HPDE6-E6E7 (cell line): ENCODE measurements around the gene MED12L.

Experiments
- DNase-seq: peaks from one replicate; pipeline ENCODE4 v3.0.0; 2011; ENCODE audit warnings: missing footprints; ENCODE audit errors: extremely low spot score

Gene MED12L

GRCh38 chr3:151322511-151322910, 237.0 kb downstream of the MED12L start:
- DNase-seq: no peak

DNA sequence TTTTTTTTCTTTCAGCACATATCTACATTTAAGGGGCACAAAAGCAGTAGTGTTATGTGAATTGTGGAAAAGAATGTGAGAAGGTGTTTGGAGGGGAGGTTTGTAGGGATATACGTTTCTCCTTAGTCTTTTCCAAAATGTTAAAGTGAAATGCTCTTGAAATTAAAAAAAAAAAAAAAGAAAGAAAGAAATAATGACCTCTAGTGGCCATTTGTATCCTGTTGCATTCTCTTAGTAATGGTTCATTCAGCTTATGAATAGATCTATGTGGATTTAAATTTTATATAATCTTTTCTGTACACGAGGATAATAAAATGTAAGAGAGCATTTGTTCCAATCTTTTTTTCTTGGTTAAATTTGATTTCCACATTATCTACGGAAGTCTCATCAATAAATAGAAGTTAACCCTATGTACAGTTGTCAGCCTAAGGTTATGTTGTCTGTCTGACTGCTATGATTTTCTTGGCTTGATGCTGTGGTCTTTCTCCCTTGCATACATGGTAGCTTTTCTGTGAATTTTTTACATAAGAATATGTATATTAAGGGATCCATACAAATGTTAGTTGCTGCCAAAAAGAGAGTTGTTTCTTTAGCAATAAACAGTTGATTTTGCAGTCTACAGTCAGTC, 242.2 kb downstream of the MED12L start:
- no peak for DNase-seq

GRCh38 chr3:151328298-151328995, 243.0 kb downstream of the MED12L start:
- no peak for DNase-seq

DNA sequence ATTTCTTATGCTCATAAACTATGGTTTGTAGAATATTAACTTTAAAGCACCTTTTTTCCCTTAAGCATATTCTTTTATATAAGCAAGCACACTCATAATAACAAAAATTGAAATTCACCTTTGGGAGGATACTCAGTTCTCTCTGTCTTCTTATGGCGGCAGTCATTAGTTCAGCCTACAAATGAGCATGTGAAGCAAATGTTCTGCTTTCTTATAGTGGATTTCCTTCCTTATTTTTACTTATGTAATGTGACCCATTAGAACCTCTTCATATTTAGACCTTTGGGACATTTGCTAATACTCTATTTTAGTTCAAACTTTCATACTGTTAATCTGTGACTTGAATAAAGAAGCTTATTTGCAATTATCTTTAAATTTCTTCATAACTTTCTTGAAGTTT, 243.9 kb downstream of the MED12L start, which contains the start of gene P2RY13:
P2RY13 (minus strand) TSS at position 187 of the 400 bp plus-strand sequence; CDS start at position 166, 21 bp downstream.
- DNase-seq: no peak

DNA sequence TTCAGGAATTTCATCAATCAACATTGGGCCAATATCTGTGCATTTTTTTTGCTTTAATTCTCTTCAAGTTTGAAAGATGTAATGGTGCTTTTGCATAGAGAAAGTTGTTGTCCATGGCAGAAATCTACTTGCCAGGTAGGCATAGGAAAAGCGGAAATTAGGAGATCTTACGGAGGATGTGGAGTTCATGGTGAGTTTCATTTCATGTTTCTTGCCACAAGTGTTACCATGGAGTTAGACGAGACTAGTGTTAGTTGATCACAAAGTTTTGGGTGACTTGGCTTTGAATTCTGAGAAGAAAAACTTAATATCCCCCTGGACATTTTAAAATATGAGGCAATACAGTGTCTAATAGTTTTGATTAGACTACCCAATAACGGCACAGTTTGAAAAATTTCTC, 244.9 kb downstream of the MED12L start:
- DNase-seq: no peak

GRCh38 chr3:151330899-151331298, 245.4 kb downstream of the MED12L start:
- DNase-seq: no peak

DNA sequence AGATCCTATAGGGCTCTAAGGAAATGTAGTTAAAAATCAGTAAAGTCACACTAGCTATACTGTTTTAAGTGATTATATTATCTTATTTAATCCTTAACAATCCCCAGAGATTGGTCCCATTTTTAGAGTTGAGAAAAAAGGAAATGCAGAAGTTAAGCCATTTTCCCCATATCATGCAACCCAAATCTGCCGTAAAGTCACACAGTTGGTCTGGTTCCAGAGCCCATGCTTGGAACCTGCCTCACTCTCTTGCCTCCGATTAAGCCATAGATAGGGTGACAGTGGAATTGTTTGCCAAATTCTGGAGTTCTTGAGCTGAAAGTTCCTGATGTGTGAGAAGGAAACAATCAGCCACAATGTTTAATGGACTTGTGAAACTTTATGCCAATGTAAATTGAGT, 246.2 kb downstream of the MED12L start:
- no peak for DNase-seq

DNA sequence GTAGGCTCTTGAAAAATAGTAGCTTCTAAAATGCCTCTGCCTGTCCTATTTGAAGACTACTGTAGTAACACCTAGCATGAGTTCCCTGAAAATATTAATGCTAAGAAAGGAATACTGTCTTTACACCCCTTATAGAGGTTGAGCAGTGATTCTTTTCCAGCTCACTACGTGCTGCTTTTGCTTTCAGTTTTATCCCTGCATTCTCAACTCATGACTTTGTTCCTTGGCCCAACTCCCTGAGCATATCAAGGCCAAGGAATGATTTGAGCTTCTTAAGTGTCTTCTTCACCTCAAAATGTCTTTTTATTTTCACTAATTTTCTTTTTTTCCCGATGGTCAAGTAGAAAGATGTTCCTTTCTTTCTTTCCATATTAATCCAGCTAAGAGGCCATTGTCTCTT, 260.4 kb downstream of the MED12L start:
- DNase-seq: no peak

GRCh38 chr3:151346292-151346691, 260.8 kb downstream of the MED12L start:
- no peak for DNase-seq

GRCh38 chr3:151347432-151347831, 262.0 kb downstream of the MED12L start:
- DNase-seq: no peak

DNA sequence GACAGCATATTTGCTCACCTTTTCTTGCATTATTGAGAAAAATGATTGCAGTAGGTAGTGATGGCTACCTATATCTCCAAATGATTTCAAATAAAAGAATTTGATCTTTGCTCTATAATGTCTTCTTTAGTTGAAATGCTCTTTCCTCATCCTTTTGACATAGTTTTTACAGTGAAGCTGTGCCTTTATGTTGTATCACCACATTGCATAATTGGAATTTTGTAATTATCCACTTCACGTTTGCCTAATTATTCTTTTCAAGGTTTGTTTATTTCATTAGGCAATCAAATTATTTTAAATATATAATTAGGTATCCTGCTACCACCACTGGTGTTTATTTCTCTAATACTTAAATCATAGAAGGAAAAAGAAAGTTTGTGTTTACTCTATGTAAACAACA, 265.2 kb downstream of the MED12L start:
- no peak for DNase-seq

DNA sequence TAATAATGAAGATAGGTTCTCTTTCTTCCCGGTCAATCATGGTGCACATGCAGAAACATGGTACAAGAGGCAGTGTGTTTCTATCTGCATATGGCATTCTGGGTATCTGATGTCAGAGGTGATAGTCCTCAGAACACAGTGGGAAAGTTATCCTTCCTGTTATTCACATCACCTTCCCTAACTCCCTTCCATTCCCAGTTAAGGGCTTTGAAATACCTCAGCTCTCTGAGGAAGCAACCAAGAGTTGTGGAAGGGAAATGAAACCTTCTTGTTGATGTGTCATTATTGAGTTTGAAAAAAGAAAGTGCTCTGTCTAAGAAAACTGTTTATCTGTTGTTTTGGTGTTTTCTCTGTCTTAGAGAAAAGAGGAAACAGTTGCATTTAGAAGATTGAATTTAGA, 265.8 kb downstream of the MED12L start:
- DNase-seq: no peak

- no peak for DNase-seq
Observed at GRCh38 chr3:151351648-151352047, 266.2 kb downstream of the MED12L start.

GRCh38 chr3:151356794-151357462, 271.5 kb downstream of the MED12L start:
- no peak for DNase-seq

DNA sequence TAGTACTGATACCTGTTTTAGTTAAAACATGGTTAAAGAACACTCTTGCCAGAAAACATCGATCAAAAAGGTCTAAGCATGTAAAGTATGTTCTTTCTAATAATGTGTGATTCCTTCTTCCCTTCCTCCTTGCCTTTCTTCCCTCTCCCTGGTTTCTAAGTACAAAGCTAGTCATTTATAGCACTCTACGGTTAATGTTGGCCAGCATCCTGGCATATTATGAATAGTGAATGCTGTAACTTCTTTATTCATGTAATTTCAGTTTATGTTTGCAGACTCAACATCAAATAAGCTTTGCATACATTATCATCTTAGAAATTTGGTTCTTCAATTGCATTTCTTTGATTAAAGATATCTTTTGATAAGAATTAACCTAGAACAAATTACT, 272.0 kb downstream of the MED12L start:
- DNase-seq: no peak

GRCh38 chr3:151362751-151363174, 277.3 kb downstream of the MED12L start:
- no peak for DNase-seq

DNA sequence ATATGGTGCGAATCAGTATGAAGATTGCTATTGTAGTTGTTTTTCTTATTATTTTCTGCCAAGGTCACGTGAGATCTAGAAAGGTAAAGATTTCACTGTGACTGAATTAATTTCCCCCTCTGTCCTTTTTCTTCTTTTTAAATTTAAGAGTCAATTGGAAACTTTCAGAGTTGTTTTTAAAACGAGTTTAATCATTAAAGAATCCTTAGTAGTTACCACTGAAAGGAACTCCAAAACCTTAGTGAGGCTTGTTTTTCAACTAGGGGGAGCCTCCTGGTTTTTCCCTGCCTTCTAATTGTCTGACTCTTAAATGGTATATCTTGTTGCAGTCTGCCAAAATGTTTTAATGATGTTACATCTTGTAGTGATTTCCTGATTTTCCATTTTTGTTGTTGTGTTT, 281.5 kb downstream of the MED12L start:
- DNase-seq: no peak

GRCh38 chr3:151367448-151367847, 282.0 kb downstream of the MED12L start:
- DNase-seq: no peak

DNA sequence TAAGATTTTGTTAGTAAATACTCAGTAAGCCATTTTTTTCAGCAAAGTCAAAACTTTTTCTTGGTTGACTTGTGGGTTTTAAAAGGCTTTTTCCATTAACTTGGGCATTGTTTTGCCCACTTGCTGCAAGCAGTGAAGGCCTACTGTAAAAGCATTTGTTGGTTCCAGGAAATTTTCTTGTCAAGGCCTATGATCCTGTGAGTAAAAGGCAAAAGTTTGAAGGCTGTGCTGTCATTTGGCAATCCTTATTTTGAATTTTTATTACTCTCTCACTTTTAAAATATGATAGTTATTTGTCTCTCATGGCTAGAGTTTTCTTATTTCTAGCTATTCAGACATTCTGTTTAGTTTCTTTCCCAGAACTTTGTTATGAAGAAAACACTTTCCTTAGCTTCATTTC, 286.1 kb downstream of the MED12L start:
- DNase-seq: no peak

DNA sequence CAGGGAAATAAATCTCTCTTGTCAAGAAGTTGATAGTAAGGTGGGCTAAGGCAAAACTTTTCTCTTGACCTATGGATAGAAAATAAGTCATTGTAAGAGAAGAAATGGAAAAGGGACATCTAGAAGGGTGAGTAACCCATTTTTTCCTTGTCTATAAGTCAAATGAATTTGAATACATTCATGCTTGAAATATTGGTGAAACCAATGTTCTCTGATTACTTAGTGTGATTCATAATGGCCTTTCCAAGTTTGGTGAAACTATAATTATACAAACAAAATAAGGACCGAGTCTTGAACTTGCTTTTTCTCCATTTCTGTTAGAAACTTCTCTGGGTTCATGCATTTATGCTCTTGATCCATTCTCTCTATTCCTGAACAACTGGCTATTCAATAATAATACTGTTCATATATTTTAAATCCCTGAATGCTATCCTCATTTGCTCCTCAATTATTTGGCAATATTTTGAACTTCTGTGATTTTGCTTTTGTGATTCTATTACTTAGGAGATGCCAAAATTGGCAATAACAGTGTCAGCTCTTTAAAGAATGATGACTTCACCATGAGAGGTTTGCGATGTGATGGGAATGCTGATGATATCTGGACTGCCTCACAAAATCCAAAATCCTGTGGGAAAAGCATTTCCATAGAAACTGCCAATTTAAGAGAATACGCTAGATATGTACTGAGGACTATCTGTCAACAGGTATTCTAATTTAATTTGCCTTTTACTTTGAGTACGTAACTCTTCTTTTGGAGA, 286.8 kb downstream of the MED12L start:
- DNase-seq: no peak

GRCh38 chr3:151377768-151378385, 292.4 kb downstream of the MED12L start:
- no peak for DNase-seq
